ENCODE results near the gene SLC6A15.

Gene SLC6A15

GRCh38 chr12:84912198-84913128 is at the start of gene SLC6A15:
SLC6A15 (minus strand) TSS chr12:84912799; CDS start chr12:84892120, 20,679 bp downstream.
- no peak for DNase-seq

GRCh38 chr12:84960918-84961317 is 48.3 kb upstream of the SLC6A15 start:
- DNase-seq, result no peak

GRCh38 chr12:84955298-84955697 is 42.7 kb upstream of the SLC6A15 start:
- DNase-seq, result no peak

- no peak for DNase-seq
Measured at GRCh38 chr12:84954415-84954814, 41.8 kb upstream of the SLC6A15 start.

GRCh38 chr12:84950971-84951546 is 38.5 kb upstream of the SLC6A15 start:
- DNase-seq, result no peak

GRCh38 chr12:84946753-84947152 is 34.2 kb upstream of the SLC6A15 start:
- no peak for DNase-seq

GRCh38 chr12:84937415-84937814 is 24.8 kb upstream of the SLC6A15 start:
- DNase-seq, result no peak

GRCh38 chr12:84929501-84929900 is 16.9 kb upstream of the SLC6A15 start:
- DNase-seq, result no peak

GRCh38 chr12:84924981-84925380 is 12.4 kb upstream of the SLC6A15 start:
- DNase-seq, result no peak

GRCh38 chr12:84922693-84923092 is 10.1 kb upstream of the SLC6A15 start:
- DNase-seq, result no peak

- no peak for DNase-seq
Measured at GRCh38 chr12:84920331-84920730, 7.7 kb upstream of the SLC6A15 start.

GRCh38 chr12:84919271-84919670 is 6.7 kb upstream of the SLC6A15 start:
- DNase-seq, result no peak

GRCh38 chr12:84913129-84913515 is 523 bp upstream of the SLC6A15 start:
- no peak for DNase-seq

GRCh38 chr12:84911271-84912197 is 1.1 kb downstream of the SLC6A15 start:
- DNase-seq, result no peak

GRCh38 chr12:84910549-84911241 is 1.9 kb downstream of the SLC6A15 start:
- no peak for DNase-seq

GRCh38 chr12:84904051-84904450 is 8.5 kb downstream of the SLC6A15 start:
- DNase-seq, result no peak

- DNase-seq, result no peak
Measured at GRCh38 chr12:84891106-84891838, 21.3 kb downstream of the SLC6A15 start.

- DNase-seq, result no peak
Measured at GRCh38 chr12:84889818-84890217, 22.8 kb downstream of the SLC6A15 start.

GRCh38 chr12:84888861-84889260 is 23.7 kb downstream of the SLC6A15 start:
- DNase-seq, result no peak

GRCh38 chr12:84877340-84877739 is 35.3 kb downstream of the SLC6A15 start:
- no peak for DNase-seq

GRCh38 chr12:84875241-84875640 is 37.4 kb downstream of the SLC6A15 start:
- no peak for DNase-seq

- DNase-seq, result no peak
Measured at GRCh38 chr12:84874825-84875139, 37.8 kb downstream of the SLC6A15 start.
